Measurements from ENCODE around the gene UBTD2.

GRCh38 chr5:172209714-172210113, 73.8 kb downstream of the UBTD2 start:
- TF ChIP-seq CTCF (IDR thresholded peaks at IDR 0.05) (no peak), POLR2A (IDR thresholded peaks at IDR 0.05) (no peak)

Measured in heart left ventricle (tissue), 13 donors.